Limb (tissue), 2 donors: ENCODE results near the gene EXD3.

Experiments used
- DNase-seq, 2 donors: peaks; one replicate each; pipeline ENCODE4 v3.0.0-alpha.2; 2016; ENCODE audit errors: extremely low spot score in 2 of 2

Gene EXD3

GRCh38 chr9:137297966-137298365, 125.0 kb downstream of the EXD3 start:
- DNase-seq, result no peak

GRCh38 chr9:137296670-137297664, 126.0 kb downstream of the EXD3 start:
- DNase-seq, result peak in 1 of 2 donors; percentile 47

GRCh38 chr9:137295849-137296669, 126.9 kb downstream of the EXD3 start:
- DNase-seq, result peak in 1 of 2 donors; percentile 52

GRCh38 chr9:137295238-137295811, 127.6 kb downstream of the EXD3 start:
- peak in 1 of 2 donors; percentile 78 for DNase-seq

GRCh38 chr9:137294681-137295237, 128.2 kb downstream of the EXD3 start:
- peak in 1 of 2 donors; percentile 50 for DNase-seq

- peak in 1 of 2 donors; percentile 38 for DNase-seq
These were observed 128.8 kb downstream of the EXD3 start for GRCh38 chr9:137294091-137294680.

- no peak for DNase-seq
These were observed 129.4 kb downstream of the EXD3 start for GRCh38 chr9:137293482-137294090.

GRCh38 chr9:137293094-137293481, 129.9 kb downstream of the EXD3 start:
- no peak for DNase-seq

- DNase-seq, result peak in 1 of 2 donors; percentile 42
These were observed 136.0 kb downstream of the EXD3 start for GRCh38 chr9:137286975-137287383.

GRCh38 chr9:137281345-137282116, 141.4 kb downstream of the EXD3 start:
- peak in 1 of 2 donors; percentile 47 for DNase-seq

- no peak for DNase-seq
These were observed 142.3 kb downstream of the EXD3 start for GRCh38 chr9:137280474-137281344.

- no peak for DNase-seq
These were observed 143.1 kb downstream of the EXD3 start for GRCh38 chr9:137279741-137280473.

GRCh38 chr9:137278721-137279711, 143.9 kb downstream of the EXD3 start:
- no peak for DNase-seq

GRCh38 chr9:137278061-137278701, 144.8 kb downstream of the EXD3 start:
- peak in 1 of 2 donors; percentile 45 for DNase-seq

- DNase-seq, result peak in 1 of 2 donors; percentile 58
These were observed 145.5 kb downstream of the EXD3 start, which contains the start of gene TOR4A for GRCh38 chr9:137277329-137278041. TOR4A (plus strand) TSS chr9:137277726; CDS start chr9:137278690, 964 bp downstream.
